HepG2 (cell line): Measurements from ENCODE around the gene SEPHS2. TPM values are rescaled to one million over a fixed set of nuclear protein-coding genes. Genes with fewer than 3 reads are reported as not detected.
A peak's percentile ranks its signal among the peaks of the same experiment; 100 is the strongest.

ENCODE experiments used
- ATM ChIP-seq: fragments of 450-650 bp; IDR thresholded peaks from 2 replicates; pipeline ENCODE4 v1.7.1; 2017; ENCODE audit warnings: mild to moderate bottlenecking, borderline replicate concordance
- CHCHD3 ChIP-seq: sonication (generic); formaldehyde crosslinking; IDR thresholded peaks from 2 replicates; pipeline ENCODE4 v1.8.0; 2022; ENCODE audit warnings: mild to moderate bottlenecking, missing genetic modification reagents, moderate library complexity
- FIP1L1 ChIP-seq: fragments of 200-400 bp; formaldehyde crosslinking; IDR thresholded peaks from 2 replicates; pipeline ENCODE4 v1.6.1; 2018; ENCODE audit warnings: low read depth, mild to moderate bottlenecking, low read length, moderate library complexity, borderline replicate concordance; ENCODE audit not compliant: insufficient read depth
- FOXA1 ChIP-seq, 2 experiments: fragments of 450-650 bp in 1 of 2; sonication (generic) in 1 of 2; formaldehyde crosslinking in 1 of 2; IDR thresholded peaks; 2 replicates each; pipeline versions ENCODE4 v1.4.0 to v1.6.1; 2016 to 2020; ENCODE audit warnings: missing genetic modification reagents in 1 of 2
- MED8 ChIP-seq: sonication (generic); formaldehyde crosslinking; IDR thresholded peaks from 2 replicates; pipeline ENCODE4 v1.8.1; 2023; ENCODE audit warnings: mild to moderate bottlenecking, missing genetic modification reagents; ENCODE audit not compliant: insufficient replicate concordance
- TBX3 ChIP-seq: fragments of 450-650 bp; IDR thresholded peaks from 2 replicates; pipeline ENCODE4 v1.6.1; 2017; ENCODE audit warnings: antibody characterized with exemption, mild to moderate bottlenecking, inconsistent platforms, borderline replicate concordance
- ZNF563 ChIP-seq: sonication (generic); formaldehyde crosslinking; IDR thresholded peaks from 2 replicates; pipeline ENCODE4 v1.8.0; 2022; ENCODE audit warnings: mild to moderate bottlenecking, moderate library complexity, missing genetic modification reagents
- ZNF615 ChIP-seq: sonication (generic); formaldehyde crosslinking; IDR thresholded peaks from 2 replicates; pipeline ENCODE4 v1.5.0; 2020; ENCODE audit warnings: mild to moderate bottlenecking, missing genetic modification reagents, borderline replicate concordance
- ZNF792 ChIP-seq: IDR thresholded peaks from 2 replicates; pipeline ENCODE4 v1.6.1; 2016
- ZNF878 ChIP-seq: sonication (generic); formaldehyde crosslinking; IDR thresholded peaks from 2 replicates; pipeline ENCODE4 v1.8.1; 2023; ENCODE audit warnings: mild to moderate bottlenecking, missing genetic modification reagents, moderate library complexity
- polyA plus RNA-seq, 8 experiments: library from polyadenylated mRNA; depleted of rRNA in 3 of 8; stranded (reverse) in 7 of 8; unstranded in 1 of 8; fragments of >200 nt; fragmentation: Illumina TruSeq in 4 of 8; extraction: Trizol in 4 of 8; gene quantifications; 2 replicates each; pipeline versions ENCODE4 v1.2.1 to v1.2.3, GENCODE V29; 2011 to 2016; ENCODE audit warnings: low read depth in 4 of 8, missing spikeins in 1 of 8, mixed read lengths in 1 of 8; ENCODE audit not compliant: insufficient read depth in 1 of 8
- total RNA-seq, 5 experiments: library from RNA; depleted of rRNA; stranded (reverse); fragments of >200 nt; fragmentation: Illumina TruSeq; extraction: Trizol; gene quantifications; 2 replicates each; pipeline ENCODE4 v1.2.3, GENCODE V29; 2016; ENCODE audit warnings: low read depth in 1 of 5
- TF ChIP-seq, protein P1 (sequence below): sonication (generic); formaldehyde crosslinking; IDR thresholded peaks from 2 replicates; pipeline ENCODE4 v1.4.0; 2020; ENCODE audit warnings: mild to moderate bottlenecking, low read depth, missing genetic modification reagents
- TF ChIP-seq, protein P2 (sequence below), 2 experiments: fragments of 450-650 bp in 1 of 2; sonication (generic) in 1 of 2; formaldehyde crosslinking; IDR thresholded peaks; 2 replicates each; pipeline versions ENCODE4 v1.5.0 to v1.8.0; 2020 to 2022; ENCODE audit warnings: mild to moderate bottlenecking in 1 of 2, missing genetic modification reagents in 1 of 2
- TF ChIP-seq, protein P3 (sequence below): sonication (generic); formaldehyde crosslinking; IDR thresholded peaks from 2 replicates; pipeline ENCODE4 v1.5.0; 2020; ENCODE audit warnings: missing genetic modification reagents, mild to moderate bottlenecking, borderline replicate concordance
- TF ChIP-seq, protein P4 (sequence below): sonication (generic); formaldehyde crosslinking; IDR thresholded peaks from 2 replicates; pipeline ENCODE4 v1.4.0; 2020; ENCODE audit warnings: mild to moderate bottlenecking, missing genetic modification reagents
- TF ChIP-seq, protein P5 (sequence below): sonication (generic); formaldehyde crosslinking; IDR thresholded peaks from 2 replicates; pipeline ENCODE4 v1.4.0; 2020; ENCODE audit warnings: missing genetic modification reagents

Gene SEPHS2
- total and polyA plus RNA-seq, 2 of the 13 experiments (the other 11 are each of a cell fraction or from before 2014, with no cell fraction given), result 20.7 to 127 TPM

DNA sequence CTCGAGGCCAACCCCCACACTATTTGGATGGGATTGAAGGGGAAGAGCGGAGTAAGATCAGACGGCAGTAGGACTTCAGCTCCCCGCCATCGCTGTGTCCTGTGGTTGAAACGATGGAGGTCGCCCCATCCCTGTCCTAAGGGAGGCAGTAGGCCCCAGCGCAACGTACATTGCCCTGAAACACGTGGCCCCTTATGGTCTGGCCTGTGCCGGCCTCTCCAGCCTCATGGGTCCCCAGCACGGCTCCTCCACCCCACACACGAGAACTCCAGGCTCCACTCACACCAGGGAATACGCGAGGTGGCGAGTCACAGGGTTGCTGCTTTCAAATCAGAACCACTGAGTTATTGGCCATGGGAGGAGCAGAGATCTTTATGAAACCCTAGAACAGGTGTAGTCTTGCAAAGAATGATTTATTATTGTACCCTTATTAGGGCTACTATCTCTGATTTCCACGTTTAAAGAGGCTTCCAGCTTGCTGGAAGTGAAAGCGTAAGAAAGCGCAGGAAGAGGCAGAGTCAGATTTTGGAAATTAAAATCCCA, 15.2 kb downstream of the SEPHS2 start (continued):
- TF ChIP-seq FIP1L1 (no peak), ATM (no peak), CHCHD3 (CRISPR knock-in tag) (peak; percentile 81; the same call in 1 of the 2 replicates), ZNF792 (peak; percentile 75; the same call in 1 of the 2 replicates), ZNF878 (CRISPR knock-in tag) (no peak), ZNF563 (CRISPR knock-in tag) (peak; percentile 40), MED8 (CRISPR knock-in tag) (no peak), TBX3 (no peak), FOXA1 (IDR thresholded peaks at IDR 0.05) (no peak), FOXA1 (CRISPR knock-in tag; IDR thresholded peaks at IDR 0.05) (no peak), ZNF615 (CRISPR knock-in tag) (peak; percentile 91; the same call in 1 of the 2 replicates)
- TF ChIP-seq, protein P1, sequence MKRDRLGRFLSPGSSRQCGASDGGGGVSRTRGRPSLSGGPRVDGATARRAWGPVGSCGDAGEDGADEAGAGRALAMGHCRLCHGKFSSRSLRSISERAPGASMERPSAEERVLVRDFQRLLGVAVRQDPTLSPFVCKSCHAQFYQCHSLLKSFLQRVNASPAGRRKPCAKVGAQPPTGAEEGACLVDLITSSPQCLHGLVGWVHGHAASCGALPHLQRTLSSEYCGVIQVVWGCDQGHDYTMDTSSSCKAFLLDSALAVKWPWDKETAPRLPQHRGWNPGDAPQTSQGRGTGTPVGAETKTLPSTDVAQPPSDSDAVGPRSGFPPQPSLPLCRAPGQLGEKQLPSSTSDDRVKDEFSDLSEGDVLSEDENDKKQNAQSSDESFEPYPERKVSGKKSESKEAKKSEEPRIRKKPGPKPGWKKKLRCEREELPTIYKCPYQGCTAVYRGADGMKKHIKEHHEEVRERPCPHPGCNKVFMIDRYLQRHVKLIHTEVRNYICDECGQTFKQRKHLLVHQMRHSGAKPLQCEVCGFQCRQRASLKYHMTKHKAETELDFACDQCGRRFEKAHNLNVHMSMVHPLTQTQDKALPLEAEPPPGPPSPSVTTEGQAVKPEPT, result peak; percentile 75; the same call in 1 of the 2 replicates
- TF ChIP-seq, protein P2, sequence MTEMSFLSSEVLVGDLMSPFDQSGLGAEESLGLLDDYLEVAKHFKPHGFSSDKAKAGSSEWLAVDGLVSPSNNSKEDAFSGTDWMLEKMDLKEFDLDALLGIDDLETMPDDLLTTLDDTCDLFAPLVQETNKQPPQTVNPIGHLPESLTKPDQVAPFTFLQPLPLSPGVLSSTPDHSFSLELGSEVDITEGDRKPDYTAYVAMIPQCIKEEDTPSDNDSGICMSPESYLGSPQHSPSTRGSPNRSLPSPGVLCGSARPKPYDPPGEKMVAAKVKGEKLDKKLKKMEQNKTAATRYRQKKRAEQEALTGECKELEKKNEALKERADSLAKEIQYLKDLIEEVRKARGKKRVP (CRISPR knock-in tag; IDR thresholded peaks at IDR 0.05), result no peak; a peak in 1 of 4 replicates
- TF ChIP-seq, protein P3, sequence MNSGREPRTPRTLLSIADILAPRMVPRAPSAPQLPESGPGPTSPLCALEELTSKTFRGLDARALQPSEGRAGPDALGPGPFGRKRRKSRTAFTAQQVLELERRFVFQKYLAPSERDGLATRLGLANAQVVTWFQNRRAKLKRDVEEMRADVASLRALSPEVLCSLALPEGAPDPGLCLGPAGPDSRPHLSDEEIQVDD (CRISPR knock-in tag), result peak; percentile 57; the same call in 1 of the 2 replicates
- TF ChIP-seq, protein P4, sequence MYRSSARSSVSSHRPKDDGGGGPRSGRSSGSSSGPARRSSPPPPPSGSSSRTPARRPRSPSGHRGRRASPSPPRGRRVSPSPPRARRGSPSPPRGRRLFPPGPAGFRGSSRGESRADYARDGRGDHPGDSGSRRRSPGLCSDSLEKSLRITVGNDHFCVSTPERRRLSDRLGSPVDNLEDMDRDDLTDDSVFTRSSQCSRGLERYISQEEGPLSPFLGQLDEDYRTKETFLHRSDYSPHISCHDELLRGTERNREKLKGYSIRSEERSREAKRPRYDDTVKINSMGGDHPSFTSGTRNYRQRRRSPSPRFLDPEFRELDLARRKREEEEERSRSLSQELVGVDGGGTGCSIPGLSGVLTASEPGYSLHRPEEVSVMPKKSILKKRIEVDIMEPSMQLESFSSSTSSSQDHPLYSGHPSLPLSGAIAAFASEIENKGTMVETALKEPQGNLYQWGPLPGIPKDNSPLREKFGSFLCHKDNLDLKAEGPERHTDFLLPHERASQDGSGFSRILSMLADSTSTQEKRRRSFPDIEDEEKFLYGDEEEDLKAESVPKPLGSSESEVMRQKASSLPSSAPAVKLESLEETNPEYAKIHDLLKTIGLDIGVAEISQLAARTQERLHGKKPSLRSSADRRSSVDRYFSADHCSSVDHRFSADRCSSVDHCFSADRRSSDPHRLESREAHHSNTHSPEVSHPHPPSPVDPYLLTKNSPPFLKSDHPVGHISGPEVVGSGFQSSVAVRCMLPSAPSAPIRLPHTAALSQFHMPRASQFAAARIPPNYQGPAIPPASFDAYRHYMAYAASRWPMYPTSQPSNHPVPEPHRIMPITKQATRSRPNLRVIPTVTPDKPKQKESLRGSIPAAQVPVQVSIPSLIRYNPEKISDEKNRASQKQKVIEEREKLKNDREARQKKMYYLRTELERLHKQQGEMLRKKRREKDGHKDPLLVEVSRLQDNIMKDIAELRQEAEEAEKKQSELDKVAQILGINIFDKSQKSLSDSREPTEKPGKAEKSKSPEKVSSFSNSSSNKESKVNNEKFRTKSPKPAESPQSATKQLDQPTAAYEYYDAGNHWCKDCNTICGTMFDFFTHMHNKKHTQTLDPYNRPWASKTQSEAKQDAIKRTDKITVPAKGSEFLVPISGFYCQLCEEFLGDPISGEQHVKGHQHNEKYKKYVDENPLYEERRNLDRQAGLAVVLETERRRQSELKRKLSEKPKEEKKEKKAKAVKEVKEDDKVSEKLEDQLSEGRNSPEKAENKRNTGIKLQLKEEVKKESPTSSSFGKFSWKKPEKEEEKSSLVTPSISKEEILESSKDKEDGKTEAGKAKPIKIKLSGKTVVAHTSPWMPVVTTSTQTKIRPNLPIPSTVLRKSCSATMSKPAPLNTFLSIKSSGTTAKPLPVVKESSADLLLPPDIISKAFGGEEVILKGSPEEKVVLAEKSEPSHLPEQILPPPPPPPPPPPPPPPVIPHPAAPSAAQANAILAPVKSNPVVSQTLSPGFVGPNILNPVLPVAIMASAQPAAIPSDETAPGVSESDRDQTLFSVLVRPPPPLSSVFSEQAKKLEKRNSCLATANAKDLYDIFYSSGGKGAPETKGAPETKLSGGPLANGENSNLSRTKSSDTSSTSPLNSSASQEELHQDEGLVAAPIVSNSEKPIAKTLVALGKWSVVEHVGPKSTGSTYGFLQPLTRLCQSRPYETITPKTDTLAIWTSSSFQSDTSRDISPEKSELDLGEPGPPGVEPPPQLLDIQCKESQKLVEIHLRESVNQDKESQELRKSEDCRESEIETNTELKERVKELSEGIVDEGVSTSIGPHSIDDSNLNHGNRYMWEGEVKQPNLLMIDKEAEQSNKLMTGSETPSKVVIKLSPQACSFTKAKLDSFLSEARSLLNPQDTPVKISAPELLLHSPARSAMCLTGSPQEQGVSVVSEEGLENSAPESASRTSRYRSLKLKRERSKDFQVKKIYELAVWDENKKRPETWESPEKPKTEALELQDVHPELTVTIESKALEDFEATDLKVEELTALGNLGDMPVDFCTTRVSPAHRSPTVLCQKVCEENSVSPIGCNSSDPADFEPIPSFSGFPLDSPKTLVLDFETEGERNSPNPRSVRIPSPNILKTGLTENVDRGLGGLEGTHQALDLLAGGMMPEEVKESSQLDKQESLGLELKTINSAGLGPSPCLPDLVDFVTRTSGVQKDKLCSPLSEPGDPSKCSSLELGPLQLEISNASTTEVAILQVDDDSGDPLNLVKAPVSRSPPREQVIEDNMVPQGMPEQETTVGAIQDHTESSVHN (CRISPR knock-in tag), result no peak; the same call in 1 of the 2 replicates
- TF ChIP-seq, protein P5, sequence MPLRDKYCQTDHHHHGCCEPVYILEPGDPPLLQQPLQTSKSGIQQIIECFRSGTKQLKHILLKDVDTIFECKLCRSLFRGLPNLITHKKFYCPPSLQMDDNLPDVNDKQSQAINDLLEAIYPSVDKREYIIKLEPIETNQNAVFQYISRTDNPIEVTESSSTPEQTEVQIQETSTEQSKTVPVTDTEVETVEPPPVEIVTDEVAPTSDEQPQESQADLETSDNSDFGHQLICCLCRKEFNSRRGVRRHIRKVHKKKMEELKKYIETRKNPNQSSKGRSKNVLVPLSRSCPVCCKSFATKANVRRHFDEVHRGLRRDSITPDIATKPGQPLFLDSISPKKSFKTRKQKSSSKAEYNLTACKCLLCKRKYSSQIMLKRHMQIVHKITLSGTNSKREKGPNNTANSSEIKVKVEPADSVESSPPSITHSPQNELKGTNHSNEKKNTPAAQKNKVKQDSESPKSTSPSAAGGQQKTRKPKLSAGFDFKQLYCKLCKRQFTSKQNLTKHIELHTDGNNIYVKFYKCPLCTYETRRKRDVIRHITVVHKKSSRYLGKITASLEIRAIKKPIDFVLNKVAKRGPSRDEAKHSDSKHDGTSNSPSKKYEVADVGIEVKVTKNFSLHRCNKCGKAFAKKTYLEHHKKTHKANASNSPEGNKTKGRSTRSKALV (CRISPR knock-in tag), result peak; percentile 84; the same call in 1 of the 2 replicates
